HK-2 (cell line): Measurements from ENCODE around the gene FAM151B.
"Not testable (repeated sequence)": the region's sequence is repeated elsewhere in the genome, so short reads cannot be mapped to it uniquely, and the experiment has no call there.

Source experiments
- DNase-seq: peaks from one replicate; pipeline ENCODE4 v3.0.0-alpha.2; 2018; ENCODE audit not compliant: unreplicated experiment

The FAM151B gene

GRCh38 chr5:80487829-80488721, at the start of gene FAM151B:
FAM151B (plus strand) TSS chr5:80488100; CDS start chr5:80488124, 24 bp downstream.
- DNase-seq: peak; percentile 93

- no peak for DNase-seq
Measured at GRCh38 chr5:80438739-80439138, 49.2 kb upstream of the FAM151B start.

- DNase-seq: no peak
Measured at GRCh38 chr5:80439213-80439612, 48.7 kb upstream of the FAM151B start.

GRCh38 chr5:80442742-80443141, 45.2 kb upstream of the FAM151B start:
- DNase-seq: no peak

GRCh38 chr5:80453366-80453765, 34.5 kb upstream of the FAM151B start:
- no peak for DNase-seq

- DNase-seq: no peak
Measured at GRCh38 chr5:80463269-80463668, 24.6 kb upstream of the FAM151B start.

GRCh38 chr5:80466669-80467485, 21.0 kb upstream of the FAM151B start:
- no peak for DNase-seq

GRCh38 chr5:80468131-80468530, 19.8 kb upstream of the FAM151B start:
- no peak for DNase-seq

GRCh38 chr5:80470631-80471030, 17.3 kb upstream of the FAM151B start:
- DNase-seq: not testable (repeated sequence)

GRCh38 chr5:80474929-80475328, 13.0 kb upstream of the FAM151B start:
- DNase-seq: no peak

- DNase-seq: no peak
Measured at GRCh38 chr5:80479713-80480112, 8.2 kb upstream of the FAM151B start.

- DNase-seq: no peak
Measured at GRCh38 chr5:80480354-80480753, 7.5 kb upstream of the FAM151B start.

- peak; percentile 11 for DNase-seq
Measured at GRCh38 chr5:80481019-80481893, 6.6 kb upstream of the FAM151B start.

GRCh38 chr5:80482578-80482977, 5.3 kb upstream of the FAM151B start:
- DNase-seq: no peak

GRCh38 chr5:80483636-80484232, 4.2 kb upstream of the FAM151B start:
- DNase-seq: no peak

- DNase-seq: no peak
Measured at GRCh38 chr5:80487444-80487828, 464 bp upstream of the FAM151B start.

GRCh38 chr5:80491296-80491695, 3.4 kb downstream of the FAM151B start:
- no peak for DNase-seq

- no peak for DNase-seq
Measured at GRCh38 chr5:80492741-80493140, 4.8 kb downstream of the FAM151B start.

GRCh38 chr5:80493443-80493842, 5.5 kb downstream of the FAM151B start:
- DNase-seq: not testable (repeated sequence)

- no peak for DNase-seq
Measured at GRCh38 chr5:80495891-80496290, 8.0 kb downstream of the FAM151B start.

GRCh38 chr5:80502800-80503199, 14.9 kb downstream of the FAM151B start:
- no peak for DNase-seq
